ENCODE measurements around the gene COPS6. TPM values are rescaled to one million over a fixed set of nuclear protein-coding genes. Genes with fewer than 3 reads are reported as not detected.

The COPS6 gene
- total and polyA plus RNA-seq, 7 donors = 82.9 to 145 (median 118) TPM

DNA sequence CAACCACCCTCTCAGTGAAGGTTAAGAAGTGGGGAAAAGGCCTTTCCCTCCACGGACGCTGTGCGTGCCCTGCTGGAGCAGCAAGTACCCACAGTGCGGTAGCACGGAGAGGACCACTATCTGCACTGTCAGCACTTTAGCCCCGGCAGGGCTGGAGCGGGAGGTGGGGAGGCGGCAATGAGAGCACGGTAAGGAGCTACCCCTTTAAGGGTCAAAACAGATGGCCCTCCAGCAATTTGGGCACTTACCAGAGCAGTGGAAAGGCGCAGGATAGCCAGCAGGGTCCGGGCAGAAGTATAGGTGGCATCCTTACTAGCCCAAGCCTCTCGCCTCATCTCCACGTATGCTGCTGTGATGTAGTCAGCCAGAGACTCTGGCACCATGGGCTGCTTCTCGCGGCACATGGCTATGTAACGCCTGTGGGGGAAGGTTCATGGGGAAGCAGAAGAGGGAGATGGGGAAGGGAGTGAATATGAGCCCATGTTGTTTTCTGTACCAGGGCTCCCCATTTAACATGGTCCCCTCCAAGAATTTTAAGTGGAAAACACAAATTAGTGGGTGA lies 5.2 kb downstream of the COPS6 start:
- no peak overlapping the region for H3K4me3 ChIP-seq
- TF ChIP-seq, protein P1, sequence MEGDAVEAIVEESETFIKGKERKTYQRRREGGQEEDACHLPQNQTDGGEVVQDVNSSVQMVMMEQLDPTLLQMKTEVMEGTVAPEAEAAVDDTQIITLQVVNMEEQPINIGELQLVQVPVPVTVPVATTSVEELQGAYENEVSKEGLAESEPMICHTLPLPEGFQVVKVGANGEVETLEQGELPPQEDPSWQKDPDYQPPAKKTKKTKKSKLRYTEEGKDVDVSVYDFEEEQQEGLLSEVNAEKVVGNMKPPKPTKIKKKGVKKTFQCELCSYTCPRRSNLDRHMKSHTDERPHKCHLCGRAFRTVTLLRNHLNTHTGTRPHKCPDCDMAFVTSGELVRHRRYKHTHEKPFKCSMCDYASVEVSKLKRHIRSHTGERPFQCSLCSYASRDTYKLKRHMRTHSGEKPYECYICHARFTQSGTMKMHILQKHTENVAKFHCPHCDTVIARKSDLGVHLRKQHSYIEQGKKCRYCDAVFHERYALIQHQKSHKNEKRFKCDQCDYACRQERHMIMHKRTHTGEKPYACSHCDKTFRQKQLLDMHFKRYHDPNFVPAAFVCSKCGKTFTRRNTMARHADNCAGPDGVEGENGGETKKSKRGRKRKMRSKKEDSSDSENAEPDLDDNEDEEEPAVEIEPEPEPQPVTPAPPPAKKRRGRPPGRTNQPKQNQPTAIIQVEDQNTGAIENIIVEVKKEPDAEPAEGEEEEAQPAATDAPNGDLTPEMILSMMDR (IDR thresholded peaks at IDR 0.05) = no peak
- H3K27ac ChIP-seq = peak overlapping the region; percentile 16
- no peaks in the 10 kb centered on the region for H3K27me3 ChIP-seq (ENCODE audit: insufficient read depth in 3 of 3, low read length in 2 of 3)
- no peaks in the 10 kb centered on the region for H3K9me3 ChIP-seq
- H3K36me3 ChIP-seq (ENCODE audit: insufficient read depth in 1 of 2, low read depth in 1 of 2) = peaks cover 12 to 90% of the 10 kb centered on the region in 2 donors
- no peak for ATAC-seq
- 56 to 68% (median 57%) methylated on average over 16 of the region's 16 CpGs for WGBS, 3 donors
- intact Hi-C loops (cut with DNase I) = loop anchor here in 1 of 2 donors (5.0 kb wide), 1 partner anchor 33 kb away; the partner anchor contains the start of gene MBLAC1
- H3K4me1 ChIP-seq = peaks cover 16% of the 10 kb centered on the region
- no peak for DNase-seq

DNA sequence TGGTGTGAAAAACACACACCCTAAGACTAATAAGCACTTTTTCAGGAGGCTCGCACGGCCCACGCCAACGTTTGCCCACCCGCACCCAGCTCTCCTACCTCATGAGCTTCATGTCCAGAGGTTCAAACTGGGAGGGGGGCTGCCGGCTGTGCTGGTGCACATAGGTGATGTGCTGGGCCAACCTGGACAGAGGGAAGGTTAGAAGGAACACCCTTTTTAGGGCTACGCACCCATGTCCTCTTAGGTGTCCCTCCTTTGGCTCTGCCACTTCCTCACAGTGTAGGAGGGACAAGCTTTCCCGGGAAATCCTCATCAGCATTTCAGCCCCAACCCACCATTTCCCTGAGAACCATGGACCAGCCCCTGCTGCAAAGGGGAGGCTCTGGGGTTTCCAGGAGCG lies 6.5 kb downstream of the COPS6 start:
- 75 to 80% (median 79%) methylated on average over 9 of the region's 9 CpGs for WGBS, 3 donors
- Histone ChIP-seq H3K36me3 (ENCODE audit: insufficient read depth in 1 of 2, low read depth in 1 of 2) (peaks cover 12 to 95% of the 10 kb centered on the region in 2 donors), H3K27ac (no peak overlapping the region), H3K27me3 (ENCODE audit: insufficient read depth in 3 of 3, low read length in 2 of 3) (no peaks in the 10 kb centered on the region), H3K4me1 (peaks cover 20% of the 10 kb centered on the region), H3K4me3 (no peak overlapping the region), H3K9me3 (no peaks in the 10 kb centered on the region)
- intact Hi-C loops (cut with DNase I) = no loop called here
- TF ChIP-seq, protein P1 (IDR thresholded peaks at IDR 0.05) = no peak
- ATAC-seq (no peak), DNase-seq (no peak)

DNA sequence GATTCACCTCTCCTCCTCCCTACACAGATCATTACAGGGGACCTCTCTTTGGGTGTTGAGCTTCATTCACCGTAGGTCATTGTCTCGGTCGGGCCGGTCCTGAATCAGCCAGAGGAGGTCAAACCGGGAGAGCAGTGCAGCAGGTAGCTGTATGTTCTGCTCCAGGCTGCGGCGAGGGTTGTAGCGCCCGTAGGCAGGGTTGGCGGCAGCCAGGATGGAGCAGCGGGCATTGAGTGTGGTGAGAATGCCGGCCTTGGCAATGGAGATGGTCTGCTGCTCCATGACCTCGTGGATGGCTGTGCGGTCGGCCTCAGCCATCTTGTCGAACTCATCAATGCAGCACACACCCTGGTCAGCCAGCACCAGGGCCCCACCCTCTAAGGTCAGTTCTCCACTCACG lies 6.9 kb downstream of the COPS6 start:
- TF ChIP-seq, protein P1 (IDR thresholded peaks at IDR 0.05) = no peak
- peaks cover 20% of the 10 kb centered on the region for H3K4me1 ChIP-seq
- H3K27me3 ChIP-seq (ENCODE audit: insufficient read depth in 3 of 3, low read length in 2 of 3) = no peaks in the 10 kb centered on the region
- intact Hi-C loops (cut with DNase I) = no loop called here
- ATAC-seq (no peak), DNase-seq (no peak)
- 90 to 95% (median 92%) methylated on average over 17 of the region's 17 CpGs for WGBS, 3 donors
- H3K9me3 ChIP-seq = no peaks in the 10 kb centered on the region
- H3K36me3 ChIP-seq (ENCODE audit: insufficient read depth in 1 of 2, low read depth in 1 of 2) = peaks cover 12 to 91% of the 10 kb centered on the region in 2 donors
- no peak overlapping the region for H3K27ac ChIP-seq
- no peak overlapping the region for H3K4me3 ChIP-seq

DNA sequence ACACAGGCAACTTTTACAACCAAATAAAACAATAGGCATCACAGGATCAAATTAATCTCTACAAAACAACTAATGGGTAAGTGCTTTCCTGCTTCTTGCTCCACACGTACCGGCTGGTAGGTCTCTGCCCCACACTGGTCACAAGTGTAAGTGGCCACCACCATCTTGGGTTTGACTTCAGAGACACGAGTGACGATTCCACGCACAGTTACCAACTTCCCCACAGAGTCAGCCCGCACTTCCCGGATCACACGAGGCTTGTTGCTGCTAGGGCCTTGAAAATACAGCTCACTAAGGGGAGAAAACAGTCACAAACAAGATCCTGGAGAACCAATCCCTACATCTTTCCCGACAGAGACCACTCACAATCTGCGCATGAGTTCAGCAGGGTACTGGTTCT lies 10.1 kb downstream of the COPS6 start:
- WGBS, 3 donors = 81 to 86% (median 83%) methylated on average over 10 of the region's 10 CpGs

More for the DNA sequence above, 10.1 kb downstream of the COPS6 start:
- TF ChIP-seq, protein P1 (IDR thresholded peaks at IDR 0.05) = no peak
- ATAC-seq = no peak
- Histone ChIP-seq H3K9me3 (no peaks in the 10 kb centered on the region), H3K27ac (no peak overlapping the region), H3K27me3 (ENCODE audit: insufficient read depth in 3 of 3, low read length in 2 of 3) (no peaks in the 10 kb centered on the region), H3K4me1 (peaks cover 19% of the 10 kb centered on the region), H3K4me3 (peak overlapping the region; percentile 77), H3K36me3 (ENCODE audit: insufficient read depth in 1 of 2, low read depth in 1 of 2) (peaks cover 9 to 68% of the 10 kb centered on the region in 2 donors)
- intact Hi-C loops (cut with DNase I) = no loop called here
- no peak for DNase-seq

Data from psoas muscle (tissue), 8 donors.